HepG2 (cell line): ENCODE data around the gene UQCRC2. TPM values are rescaled to one million over a fixed set of nuclear protein-coding genes. Genes with fewer than 3 reads are reported as not detected.

Experiments
- ATF3 ChIP-seq: sonication (generic); formaldehyde crosslinking; IDR thresholded peaks from 2 replicates; pipeline ENCODE4 v1.4.0; 2020; ENCODE audit warnings: missing genetic modification reagents
- ATF6 ChIP-seq: sonication (generic); formaldehyde crosslinking; conservative IDR thresholded peaks from 2 replicates; pipeline ENCODE4 v1.4.0; 2020; ENCODE audit warnings: missing genetic modification reagents
- CHCHD3 ChIP-seq: sonication (generic); formaldehyde crosslinking; IDR thresholded peaks from 2 replicates; pipeline ENCODE4 v1.8.0; 2022; ENCODE audit warnings: mild to moderate bottlenecking, missing genetic modification reagents, moderate library complexity
- CTCF ChIP-seq: sonication (generic); formaldehyde crosslinking; IDR thresholded peaks from 2 replicates; pipeline ENCODE4 v1.5.0; 2020; ENCODE audit warnings: mild to moderate bottlenecking, missing genetic modification reagents, moderate library complexity
- FOXP4 ChIP-seq: sonication (generic); formaldehyde crosslinking; IDR thresholded peaks from 2 replicates; pipeline ENCODE4 v1.4.0; 2020; ENCODE audit warnings: missing genetic modification reagents
- KDM5A ChIP-seq: fragments of 200-600 bp; sonication (generic); IDR thresholded peaks from 2 replicates; pipeline ENCODE4 v1.7.0; 2018; ENCODE audit warnings: antibody characterized with exemption, mild to moderate bottlenecking, low read length, borderline replicate concordance
- LRRFIP1 ChIP-seq: sonication (generic); formaldehyde crosslinking; conservative IDR thresholded peaks from 2 replicates; pipeline ENCODE4 v1.4.0; 2020; ENCODE audit warnings: missing genetic modification reagents
- NCOA5 ChIP-seq: sonication (generic); formaldehyde crosslinking; IDR thresholded peaks from 2 replicates; pipeline ENCODE4 v1.4.0; 2020; ENCODE audit warnings: missing genetic modification reagents
- PLRG1 ChIP-seq: fragments of 450-650 bp; conservative IDR thresholded peaks from 2 replicates; pipeline ENCODE4 v1.6.1; 2016
- POGZ ChIP-seq: sonication (generic); formaldehyde crosslinking; IDR thresholded peaks from 2 replicates; pipeline ENCODE4 v1.4.0; 2020; ENCODE audit warnings: mild to moderate bottlenecking, missing genetic modification reagents
- POLR2AphosphoS5 ChIP-seq: IDR thresholded peaks from 2 replicates; pipeline ENCODE4 v1.6.1; 2012; ENCODE audit warnings: low read depth, low read length
- SRY ChIP-seq: sonication (generic); formaldehyde crosslinking; IDR thresholded peaks from 2 replicates; pipeline ENCODE4 v1.8.0; 2022; ENCODE audit warnings: mild to moderate bottlenecking, missing genetic modification reagents
- ZNF205 ChIP-seq: IDR thresholded peaks from 2 replicates; pipeline ENCODE4 v1.6.1; 2018; ENCODE audit warnings: missing biosample characterization, missing genetic modification reagents
- ZNF280D ChIP-seq: sonication (generic); formaldehyde crosslinking; IDR thresholded peaks from 2 replicates; pipeline ENCODE4 v1.5.1; 2020; ENCODE audit warnings: mild to moderate bottlenecking, missing genetic modification reagents
- ZNF296 ChIP-seq: sonication (generic); formaldehyde crosslinking; conservative IDR thresholded peaks from 2 replicates; pipeline ENCODE4 v1.5.0; 2020; ENCODE audit warnings: mild to moderate bottlenecking, missing genetic modification reagents
- ZNF556 ChIP-seq: sonication (generic); formaldehyde crosslinking; IDR thresholded peaks from 2 replicates; pipeline ENCODE4 v1.4.0; 2020; ENCODE audit warnings: mild to moderate bottlenecking, missing genetic modification reagents, borderline replicate concordance
- ZNF816 ChIP-seq: sonication (generic); formaldehyde crosslinking; IDR thresholded peaks from 2 replicates; pipeline ENCODE4 v1.8.0; 2022; ENCODE audit warnings: missing genetic modification reagents, mild to moderate bottlenecking, borderline replicate concordance
- polyA plus RNA-seq, 8 experiments: library from polyadenylated mRNA; depleted of rRNA in 3 of 8; stranded (reverse) in 7 of 8; unstranded in 1 of 8; fragments of >200 nt; fragmentation: Illumina TruSeq in 4 of 8; extraction: Trizol in 4 of 8; gene quantifications; 2 replicates each; pipeline versions ENCODE4 v1.2.1 to v1.2.3, GENCODE V29; 2011 to 2016; ENCODE audit warnings: low read depth in 4 of 8, missing spikeins in 1 of 8, mixed read lengths in 1 of 8; ENCODE audit not compliant: insufficient read depth in 1 of 8
- total RNA-seq, 5 experiments: library from RNA; depleted of rRNA; stranded (reverse); fragments of >200 nt; fragmentation: Illumina TruSeq; extraction: Trizol; gene quantifications; 2 replicates each; pipeline ENCODE4 v1.2.3, GENCODE V29; 2016; ENCODE audit warnings: low read depth in 1 of 5

The UQCRC2 gene
- total and polyA plus RNA-seq, 2 of the 13 experiments (the other 11 are each of a cell fraction or from before 2014, with no cell fraction given): 442 to 536 TPM

- TF ChIP-seq CTCF (no peak), LRRFIP1 (CRISPR knock-in tag) (peak; percentile 84; the same call in 1 of the 2 replicates), ATF3 (CRISPR knock-in tag) (peak; percentile 9; the same call in 1 of the 2 replicates), NCOA5 (CRISPR knock-in tag) (no peak), SRY (CRISPR knock-in tag) (peak; percentile 79; the same call in 1 of the 2 replicates), POLR2AphosphoS5 (peak; percentile 91), CHCHD3 (CRISPR knock-in tag) (no peak; the same call in 1 of the 2 replicates), ZNF556 (CRISPR knock-in tag) (peak; percentile 91), FOXP4 (CRISPR knock-in tag) (peak; percentile 44), ATF6 (0 out of 2 replicates have a peak, but pooled peaks have one; percentile 90), ZNF280D (CRISPR knock-in tag) (peak; percentile 56; the same call in 1 of the 2 replicates), ZNF816 (CRISPR knock-in tag) (no peak), KDM5A (peak; percentile 99), ZNF205 (CRISPR knock-in tag) (no peak; the same call in 1 of the 2 replicates), PLRG1 (no peak), POGZ (peak; percentile 56), ZNF296 (CRISPR knock-in tag) (no peak; the same call in 1 of the 2 replicates)
These were observed at the start of gene UQCRC2 (continued) for GRCh38 chr16:21952793-21953540.
